ENCODE results near the gene NTN3.

Gene NTN3

GRCh38 chr16:2497116-2497630 is 26.1 kb downstream of the NTN3 start:
- DNase-seq (ENCODE audit: low read depth in 2 of 2): no peak

GRCh38 chr16:2497695-2498484 is 26.8 kb downstream of the NTN3 start:
- DNase-seq (ENCODE audit: low read depth in 2 of 2): no peak

GRCh38 chr16:2498531-2499253 is 27.6 kb downstream of the NTN3 start:
- DNase-seq (ENCODE audit: low read depth in 2 of 2): no peak

- no peak for DNase-seq (ENCODE audit: low read depth in 2 of 2)
Observed at GRCh38 chr16:2499454-2499853, 28.4 kb downstream of the NTN3 start.

GRCh38 chr16:2499890-2500429 is 28.9 kb downstream of the NTN3 start:
- no peak for DNase-seq (ENCODE audit: low read depth in 2 of 2)

- DNase-seq (ENCODE audit: low read depth in 2 of 2): no peak
Observed at GRCh38 chr16:2500430-2500917, 29.4 kb downstream of the NTN3 start.

GRCh38 chr16:2500918-2501750 is 30.0 kb downstream of the NTN3 start:
- peak; percentile 67 to 80 for DNase-seq (ENCODE audit: low read depth in 2 of 2)

- no peak for DNase-seq (ENCODE audit: low read depth in 2 of 2)
Observed at GRCh38 chr16:2501946-2502895, 31.1 kb downstream of the NTN3 start.

GRCh38 chr16:2505695-2506094 is 34.6 kb downstream of the NTN3 start:
- no peak for DNase-seq (ENCODE audit: low read depth in 2 of 2)

GRCh38 chr16:2507052-2507659 is 36.1 kb downstream of the NTN3 start:
- DNase-seq (ENCODE audit: low read depth in 2 of 2): no peak

GRCh38 chr16:2507665-2508064 is 36.6 kb downstream of the NTN3 start:
- no peak for DNase-seq (ENCODE audit: low read depth in 2 of 2)

- DNase-seq (ENCODE audit: low read depth in 2 of 2): no peak
Observed at GRCh38 chr16:2508722-2509400, 37.8 kb downstream of the NTN3 start.

- DNase-seq (ENCODE audit: low read depth in 2 of 2): no peak
Observed at GRCh38 chr16:2511128-2511800, 40.2 kb downstream of the NTN3 start.

GRCh38 chr16:2511996-2512734 is 41.1 kb downstream of the NTN3 start:
- DNase-seq (ENCODE audit: low read depth in 2 of 2): no peak

GRCh38 chr16:2512735-2513404 is 41.8 kb downstream of the NTN3 start:
- no peak for DNase-seq (ENCODE audit: low read depth in 2 of 2)

- DNase-seq (ENCODE audit: low read depth in 2 of 2): peak; percentile 84 to 85
Observed at GRCh38 chr16:2513405-2514332, 42.6 kb downstream of the NTN3 start, which contains the start of gene ATP6V0C. TSS of gene ATP6V0C (plus strand) at chr16:2513952. CDS start at chr16:2514104, 152 bp downstream.
